Stimulated activated CD4-positive, alpha-beta T cell treated with anti-CD3 and anti-CD28 coated beads, TNF-alpha, amount 100 ng/mL, for 1 hour (primary cell): Measurements from ENCODE around the gene GRAMD1C.
A peak's percentile ranks its signal among the peaks of the same experiment; 100 is the strongest.
"Not testable (repeated sequence)": the region's sequence is repeated elsewhere in the genome, so short reads cannot be mapped to it uniquely, and the experiment has no call there.

Experiments used
- DNase-seq, 3 donors: peaks; one replicate each; pipeline ENCODE4 v3.0.0-alpha.2; 2020; ENCODE audit warnings: low read depth in 3 of 3, low spot score in 1 of 3

The GRAMD1C gene

DNA sequence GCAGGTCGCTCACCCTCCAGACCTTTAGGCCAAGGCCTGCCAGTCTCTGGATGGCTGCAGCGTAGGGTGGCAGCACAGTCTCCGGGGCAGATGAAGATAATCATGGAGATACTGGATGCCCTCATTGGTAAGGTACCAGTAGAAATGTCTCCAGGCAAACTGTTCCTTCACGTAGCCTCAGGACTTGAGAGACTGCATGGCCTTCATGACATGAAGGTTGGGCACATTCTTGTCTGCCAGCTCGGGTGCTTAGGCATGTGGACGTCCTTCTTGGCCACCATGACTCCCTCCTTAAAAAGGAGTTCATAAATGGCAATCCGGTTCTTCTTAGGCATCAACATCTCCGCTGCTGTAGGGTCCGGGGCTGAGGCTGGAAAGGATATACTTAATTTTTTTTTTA is 11.8 kb downstream of the GRAMD1C start:
- DNase-seq: not testable (repeated sequence)

DNA sequence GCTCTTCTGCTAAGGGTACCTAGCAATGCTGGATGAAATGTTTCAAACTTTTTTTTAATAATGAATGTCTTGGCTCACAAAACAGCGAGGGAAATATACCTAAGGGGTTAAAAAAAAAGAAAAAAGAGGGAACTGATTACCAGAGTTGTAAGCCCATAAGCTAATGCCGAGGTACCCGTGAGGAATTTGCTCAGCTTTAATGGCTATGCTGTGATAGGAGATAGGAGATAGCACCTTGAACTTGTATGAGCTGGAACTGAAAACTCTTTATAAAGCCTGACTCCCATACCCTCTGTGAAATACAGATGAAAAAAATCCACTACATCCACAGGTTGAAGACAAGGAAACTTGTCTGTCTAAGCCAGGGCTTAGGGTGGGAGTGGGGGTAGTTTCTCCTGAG is 13.9 kb downstream of the GRAMD1C start:
- no peak for DNase-seq

DNA sequence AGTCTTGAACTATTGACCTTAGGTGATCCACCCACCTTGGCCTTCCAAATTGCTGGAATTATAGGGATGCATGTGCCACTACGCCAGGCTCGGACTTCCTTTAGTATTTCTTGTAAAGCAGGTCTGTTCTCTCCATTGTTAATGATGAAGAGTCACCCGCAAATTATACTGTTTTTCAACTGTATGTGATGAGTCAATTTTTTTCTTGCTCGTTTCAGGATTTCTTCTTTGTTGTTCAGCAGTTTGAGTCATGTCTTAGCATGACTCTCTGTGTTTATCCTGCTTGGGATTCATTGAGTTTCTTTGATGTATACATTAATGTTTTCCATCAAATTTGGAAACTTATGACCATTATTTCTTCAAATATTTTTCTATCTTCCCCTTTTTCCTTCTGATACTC is 28.9 kb downstream of the GRAMD1C start:
- DNase-seq: no peak

DNA sequence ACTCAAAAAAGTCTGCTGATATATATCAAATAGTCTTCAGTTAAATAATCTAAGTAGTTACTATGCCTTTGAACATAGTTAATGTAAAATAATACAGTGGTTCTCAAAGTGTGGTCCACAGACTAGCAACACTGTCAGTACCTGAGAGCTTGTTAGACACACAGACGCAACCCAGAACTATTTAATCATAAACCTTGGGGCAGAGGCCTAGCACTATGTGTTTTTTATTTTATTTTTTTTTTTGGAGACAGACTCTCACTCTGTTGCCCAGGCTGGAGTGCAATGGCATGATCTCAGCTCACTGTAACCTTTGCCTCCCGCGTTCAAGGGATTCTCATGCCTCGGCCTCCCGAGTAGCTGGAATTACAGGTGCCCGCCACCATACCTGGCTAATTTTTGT is 34.7 kb downstream of the GRAMD1C start:
- DNase-seq: no peak

DNA sequence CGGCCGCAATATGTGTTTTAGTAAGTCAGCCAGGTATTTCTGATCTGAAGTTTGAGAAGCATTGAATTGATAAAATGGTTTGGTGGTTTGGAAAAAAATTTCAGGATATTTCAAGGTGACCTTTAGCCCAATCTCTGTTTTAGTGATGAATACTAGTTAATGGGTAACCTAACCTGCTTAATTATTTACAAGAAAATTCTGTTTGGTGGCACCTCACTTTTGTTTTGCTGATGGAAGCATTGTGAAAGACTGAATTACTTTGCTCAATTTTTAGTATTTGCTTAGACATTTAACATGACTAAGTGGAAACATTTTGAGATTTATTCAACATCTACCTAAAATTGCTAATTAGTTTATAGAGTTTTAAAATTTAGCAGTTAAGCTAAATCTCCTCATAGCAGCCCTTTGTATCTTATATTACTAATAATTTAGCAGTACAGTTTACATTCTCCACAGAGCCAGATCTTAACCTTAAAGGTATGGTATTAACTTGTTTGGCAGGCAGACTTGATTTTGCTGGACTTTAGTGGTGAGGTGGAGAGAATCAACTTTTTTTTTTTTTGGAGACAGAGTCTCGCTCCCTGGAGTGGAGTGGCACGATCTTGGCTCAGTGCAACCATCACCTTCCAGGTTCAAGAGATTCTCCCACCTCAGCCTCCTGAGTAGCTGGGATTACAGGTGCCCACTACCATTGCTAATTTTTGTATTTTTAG is 35.4 kb downstream of the GRAMD1C start:
- no peak for DNase-seq

- DNase-seq: no peak
Observed at GRCh38 chr3:113878403-113878802, 39.8 kb downstream of the GRAMD1C start.

DNA sequence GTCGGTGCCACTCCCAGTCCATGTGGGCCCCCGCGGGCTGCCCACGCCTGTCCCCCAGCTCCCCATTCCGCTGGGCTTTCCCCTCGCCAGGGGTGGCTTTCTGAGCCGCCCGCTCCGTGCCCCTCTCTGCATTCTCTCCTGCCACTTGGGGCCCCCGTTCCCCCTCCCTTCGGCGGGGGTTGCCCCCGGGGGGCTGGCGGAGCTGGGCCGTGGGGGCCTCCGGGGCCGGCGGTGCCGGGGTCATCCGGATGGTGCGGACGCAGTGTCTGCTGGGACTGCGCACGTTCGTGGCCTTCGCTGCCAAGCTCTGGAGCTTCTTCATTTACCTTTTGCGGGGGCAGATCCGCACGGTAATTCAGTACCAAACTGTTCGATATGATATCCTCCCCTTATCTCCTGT is 46.5 kb downstream of the GRAMD1C start:
- DNase-seq: no peak

- DNase-seq: no peak
Observed at GRCh38 chr3:113890256-113890900, 51.8 kb downstream of the GRAMD1C start.

GRCh38 chr3:113894927-113895326 is 56.3 kb downstream of the GRAMD1C start:
- no peak for DNase-seq

- no peak for DNase-seq
Observed at GRCh38 chr3:113895964-113896363, 57.4 kb downstream of the GRAMD1C start.

DNA sequence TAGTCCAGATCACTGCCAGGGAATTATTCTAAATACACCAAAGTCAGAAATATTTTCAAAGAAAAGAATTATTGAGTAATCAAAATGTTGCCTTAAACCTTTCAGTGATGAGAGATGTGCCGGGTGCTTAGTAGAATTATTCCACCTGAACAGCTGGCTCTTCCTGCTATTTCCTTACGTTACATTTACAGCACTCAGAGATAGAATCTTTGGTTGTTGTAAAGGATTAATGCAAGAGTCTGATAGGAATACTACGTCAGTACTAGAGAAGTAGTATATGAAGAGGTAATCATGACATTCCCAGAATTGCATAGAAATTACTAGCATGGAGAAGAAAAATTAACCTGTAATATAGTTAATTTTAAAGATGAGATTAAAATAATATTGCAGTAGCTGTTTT is 58.3 kb downstream of the GRAMD1C start:
- no peak for DNase-seq

GRCh38 chr3:113897373-113897777 is 58.8 kb downstream of the GRAMD1C start:
- no peak for DNase-seq

DNA sequence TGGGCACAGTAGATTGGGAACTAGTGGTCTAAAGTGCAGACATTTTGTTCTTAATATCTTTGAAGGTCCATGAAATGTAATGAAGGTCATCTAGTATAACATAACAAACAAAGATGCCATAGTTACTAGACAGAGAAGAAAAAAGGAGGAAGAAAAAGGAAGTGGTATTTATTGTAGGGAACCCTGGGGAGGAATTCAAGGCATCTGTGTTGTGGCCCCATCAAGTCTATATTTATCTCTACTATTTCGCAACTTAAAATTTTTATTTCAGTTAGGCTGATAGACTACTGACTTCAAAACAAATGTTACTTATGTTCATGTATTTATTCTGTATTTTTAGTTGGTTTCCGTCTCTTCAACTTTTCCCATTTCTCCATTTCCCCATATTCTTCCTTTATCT is 60.3 kb downstream of the GRAMD1C start:
- DNase-seq: no peak

GRCh38 chr3:113906568-113907140 is 68.1 kb downstream of the GRAMD1C start:
- DNase-seq: no peak

GRCh38 chr3:113908133-113908532 is 69.5 kb downstream of the GRAMD1C start:
- DNase-seq: no peak

DNA sequence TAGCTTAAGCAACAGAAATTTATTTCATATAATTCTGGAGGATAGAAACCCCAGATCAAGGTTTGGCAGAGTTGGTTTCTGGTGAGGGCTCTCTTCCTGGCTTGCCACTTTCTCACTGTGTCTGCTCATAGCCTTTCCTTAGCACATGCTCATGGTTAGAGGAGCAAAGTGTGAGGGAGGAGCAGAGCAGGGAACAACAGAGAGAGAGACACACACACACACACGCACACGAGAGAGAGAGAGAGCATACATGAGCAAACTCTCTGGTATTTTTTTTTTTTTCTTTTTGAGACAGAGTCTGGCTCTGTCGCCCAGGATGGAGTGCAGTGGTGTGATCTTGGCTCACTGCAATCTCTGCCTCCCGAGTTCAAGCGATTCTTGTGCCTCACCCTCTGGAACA is 72.4 kb downstream of the GRAMD1C start:
- DNase-seq: no peak

- no peak for DNase-seq
Observed at GRCh38 chr3:113912552-113913236, 74.1 kb downstream of the GRAMD1C start.

DNA sequence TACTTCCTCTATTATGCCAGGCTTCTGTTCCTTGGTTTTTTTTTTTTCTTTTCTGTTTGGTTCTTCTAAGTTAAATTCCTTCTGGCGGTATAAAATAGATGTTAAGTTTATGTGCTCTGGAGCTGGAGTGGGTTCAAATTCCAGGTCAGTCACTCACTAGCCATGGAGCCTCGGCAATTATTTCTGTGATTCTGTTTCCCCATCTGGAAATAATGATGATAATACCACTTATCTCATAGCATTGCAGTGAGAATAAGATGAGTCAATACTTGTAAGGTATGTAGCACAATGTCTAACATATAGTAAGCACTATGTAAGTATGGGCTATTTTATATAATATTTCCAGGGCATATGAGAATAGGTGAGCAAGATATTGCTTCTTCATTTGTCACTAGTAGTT is 76.1 kb downstream of the GRAMD1C start:
- no peak for DNase-seq

GRCh38 chr3:113927556-113927955 is 89.0 kb downstream of the GRAMD1C start:
- DNase-seq: no peak

DNA sequence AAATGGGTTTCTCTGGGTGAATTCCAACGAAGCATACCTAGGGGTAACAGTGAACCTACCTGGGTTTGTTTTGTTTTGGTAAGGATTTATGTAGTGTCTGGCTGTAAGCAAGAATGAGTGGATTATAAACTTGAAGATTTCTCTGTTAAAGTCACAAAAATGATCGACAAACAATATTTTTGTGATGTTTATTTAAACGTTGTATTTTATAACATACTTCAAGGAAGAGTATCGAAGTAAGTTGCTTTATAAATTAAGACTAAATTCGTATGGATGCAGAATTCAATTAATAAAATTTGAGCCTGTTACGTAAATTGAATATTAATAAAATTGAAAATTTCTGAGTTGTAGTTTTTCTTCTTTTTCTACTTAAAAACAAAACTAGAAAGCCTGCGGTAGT is 108.2 kb downstream of the GRAMD1C start:
- no peak for DNase-seq

DNA sequence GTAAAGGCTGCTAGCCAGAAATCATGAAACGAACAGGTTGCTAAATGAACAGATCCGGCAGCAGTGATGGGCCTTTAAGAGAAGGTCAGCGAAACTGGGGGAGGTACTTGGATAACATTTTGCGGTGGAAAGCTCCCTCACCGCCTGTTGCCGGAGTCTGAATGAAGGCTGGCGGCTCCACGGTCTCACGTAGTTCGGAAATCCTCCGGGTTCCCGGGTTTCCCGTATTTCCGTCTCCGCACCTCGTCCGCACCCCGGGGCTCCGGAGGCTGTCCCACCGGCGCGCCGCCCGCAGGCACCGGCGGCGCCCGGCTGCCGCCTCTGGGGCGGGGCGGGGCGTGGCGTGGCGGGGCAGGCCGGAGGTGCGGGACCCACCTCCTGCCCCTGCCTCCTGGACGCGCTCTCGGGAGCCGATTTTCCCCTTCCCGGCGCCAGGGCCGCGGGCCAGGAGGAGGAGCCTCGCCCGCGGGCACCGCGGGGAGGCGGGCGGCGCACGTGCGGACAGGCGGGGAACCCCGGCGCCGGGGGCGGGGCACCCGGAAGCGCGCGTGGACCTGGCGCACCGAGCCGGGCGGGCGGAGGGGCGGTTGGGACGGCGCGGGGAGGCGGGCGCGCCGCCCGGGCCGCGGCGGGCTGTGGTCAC is 108.9 kb downstream of the GRAMD1C start, which contains the start of gene ZDHHC23:
ZDHHC23 (plus strand) TSS at position 642 of the 643 bp plus-strand sequence. CDS start 790 bp downstream, outside the sequence.
- peak; percentile 19 to 59 (median 38) for DNase-seq
